Measurements from ENCODE around the gene FAM114A2.

DNA sequence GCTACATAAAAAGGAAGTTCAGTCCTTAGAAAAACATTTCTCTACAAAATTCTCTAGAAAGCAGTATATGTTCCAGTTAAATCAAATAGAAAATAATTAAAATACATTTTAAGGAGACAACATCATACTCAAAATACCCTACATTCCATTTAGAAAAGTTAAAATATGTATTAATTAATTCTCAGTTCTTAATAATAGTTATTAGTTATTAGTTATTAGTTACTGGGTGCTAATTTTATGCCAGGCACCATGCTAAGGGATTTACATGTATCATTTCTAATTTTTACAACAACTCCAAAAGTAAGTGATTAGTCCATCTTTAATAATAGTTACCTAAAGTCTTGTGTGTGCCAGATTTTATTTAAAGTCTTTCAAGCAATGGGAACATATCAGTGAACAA is 38.0 kb downstream of the FAM114A2 start:
- TF ChIP-seq POLR2A (IDR thresholded peaks at IDR 0.05; ENCODE audit: low read length), result no peak
- TF ChIP-seq GATA1 (IDR thresholded peaks at IDR 0.05; ENCODE audit: low read depth, low read length), result no peak

Data from erythroblast (primary cell).